Fibroblast of skin of left quadriceps (primary cell): Measurements from ENCODE around the gene DNAJC2.

ENCODE experiments used
- DNase-seq, 2 experiments: peaks; one replicate each; pipeline ENCODE4 v3.0.0-alpha.2; 2013; ENCODE audit warnings: low read depth in 2 of 2

The DNAJC2 gene

GRCh38 chr7:103344453-103345149 is at the start of gene DNAJC2:
DNAJC2 (minus strand) TSS chr7:103344767; CDS start chr7:103344622, 145 bp downstream.
- peak; percentile 84 for DNase-seq

GRCh38 chr7:103391976-103392375 is 47.4 kb upstream of the DNAJC2 start:
- DNase-seq: no peak

GRCh38 chr7:103391150-103391549 is 46.6 kb upstream of the DNAJC2 start:
- no peak for DNase-seq

- no peak for DNase-seq
These were observed 44.7 kb upstream of the DNAJC2 start for GRCh38 chr7:103389263-103389662.

GRCh38 chr7:103388469-103389140 is 44.0 kb upstream of the DNAJC2 start:
- no peak for DNase-seq

GRCh38 chr7:103387242-103387641 is 42.7 kb upstream of the DNAJC2 start:
- no peak for DNase-seq

- DNase-seq: no peak
These were observed 37.5 kb upstream of the DNAJC2 start for GRCh38 chr7:103382032-103382402.

GRCh38 chr7:103381280-103382031 is 36.9 kb upstream of the DNAJC2 start:
- no peak for DNase-seq

- DNase-seq: no peak
These were observed 36.0 kb upstream of the DNAJC2 start for GRCh38 chr7:103380395-103381191.

GRCh38 chr7:103379270-103379975 is 34.9 kb upstream of the DNAJC2 start:
- DNase-seq: no peak

GRCh38 chr7:103373866-103374643 is 29.5 kb upstream of the DNAJC2 start:
- no peak for DNase-seq

GRCh38 chr7:103369432-103369831 is 24.9 kb upstream of the DNAJC2 start:
- DNase-seq: no peak

- no peak for DNase-seq
These were observed 5.2 kb upstream of the DNAJC2 start for GRCh38 chr7:103349805-103350204.

GRCh38 chr7:103348959-103349358 is 4.4 kb upstream of the DNAJC2 start:
- DNase-seq: no peak

GRCh38 chr7:103348452-103348851 is 3.9 kb upstream of the DNAJC2 start:
- DNase-seq: no peak

GRCh38 chr7:103347507-103348267 is 3.1 kb upstream of the DNAJC2 start, which contains the start of gene PSMC2:
PSMC2 (plus strand) TSS chr7:103347643; CDS start chr7:103347712, 69 bp downstream.
- DNase-seq: peak; percentile 84 to 86

GRCh38 chr7:103346396-103346795 is 1.8 kb upstream of the DNAJC2 start:
- no peak for DNase-seq

GRCh38 chr7:103343758-103344452 is 662 bp downstream of the DNAJC2 start:
- DNase-seq: no peak

- no peak for DNase-seq
These were observed 1.2 kb downstream of the DNAJC2 start for GRCh38 chr7:103343332-103343731.
